ENCODE results near the gene IL1R2. TPM values are rescaled to one million over a fixed set of nuclear protein-coding genes. Genes with fewer than 3 reads are reported as not detected.

The IL1R2 gene
- total and polyA plus RNA-seq, 2 of the 13 experiments (the other 11 are each of a cell fraction or from before 2014, with no cell fraction given): 3.6 to 7.3 TPM

DNA sequence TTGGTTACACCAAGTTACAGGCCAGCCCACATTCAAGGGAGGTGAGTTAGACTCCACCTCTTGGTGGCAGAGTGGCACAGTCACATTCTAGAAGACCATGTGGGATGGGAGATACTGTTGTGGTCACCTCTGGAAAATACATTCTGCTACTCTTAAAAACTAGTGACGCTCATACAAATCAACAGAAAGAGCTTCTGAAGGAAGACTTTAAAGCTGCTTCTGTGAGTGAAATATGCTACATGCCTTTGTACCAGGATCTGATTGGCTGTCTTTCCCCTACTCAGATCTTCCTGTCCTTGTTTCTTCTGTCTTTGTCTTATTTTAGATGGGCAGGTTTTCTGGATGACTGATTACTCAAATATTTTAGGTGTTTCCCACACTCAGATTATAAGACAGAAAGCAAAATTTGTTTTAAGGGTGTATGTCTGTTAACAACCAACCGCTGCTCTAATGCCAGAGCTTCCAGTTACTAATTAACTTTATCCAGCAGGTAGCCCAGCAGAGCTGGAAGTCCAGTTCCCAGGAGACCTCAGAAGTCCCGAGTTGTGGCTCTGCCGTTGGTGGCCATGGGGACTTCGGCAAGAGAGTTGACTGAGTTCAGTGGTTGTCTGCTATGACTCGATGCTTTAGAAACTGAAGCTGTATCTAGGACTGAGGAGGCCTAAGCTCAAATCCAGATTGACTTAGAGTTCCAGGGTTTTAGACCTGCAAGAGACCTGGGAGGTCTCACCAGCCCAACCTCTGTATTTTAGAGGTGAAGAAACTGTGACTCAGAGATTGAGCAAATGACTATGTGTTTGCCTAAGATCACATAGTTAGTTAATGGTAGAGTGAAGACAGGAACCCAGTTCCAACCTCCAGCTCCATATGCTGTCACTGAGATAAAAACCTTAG lies 7.4 kb downstream of the IL1R2 start (continued):
- TF ChIP-seq HINFP (CRISPR knock-in tag; IDR thresholded peaks at IDR 0.05; ENCODE audit: low read depth) (no peak), ZNF616 (CRISPR knock-in tag; IDR thresholded peaks at IDR 0.05; ENCODE audit: low read depth) (no peak), ZNF724P (CRISPR knock-in tag; IDR thresholded peaks at IDR 0.05; ENCODE audit: borderline replicate concordance) (no peak), ZMYM4 (CRISPR knock-in tag; IDR thresholded peaks at IDR 0.05) (no peak; the same call in none of the 2 replicates), ZNF776 (CRISPR knock-in tag; IDR thresholded peaks at IDR 0.05) (no peak), ZNF333 (CRISPR knock-in tag; IDR thresholded peaks at IDR 0.05; ENCODE audit: borderline replicate concordance) (no peak), ZNF160 (CRISPR knock-in tag; IDR thresholded peaks at IDR 0.05) (no peak), DMAP1 (CRISPR knock-in tag; IDR thresholded peaks at IDR 0.05) (peak; percentile 52), ZNF672 (CRISPR knock-in tag; IDR thresholded peaks at IDR 0.05) (no peak), ZNF598 (CRISPR knock-in tag; IDR thresholded peaks at IDR 0.05; ENCODE audit: borderline replicate concordance) (no peak), KMT2B (CRISPR knock-in tag; IDR thresholded peaks at IDR 0.05) (peak; percentile 15; the same call in 1 of the 2 replicates), MLLT10 (CRISPR knock-in tag; IDR thresholded peaks at IDR 0.05) (no peak), NR2F1 (CRISPR knock-in tag; IDR thresholded peaks at IDR 0.05) (no peak), ZHX1 (CRISPR knock-in tag; IDR thresholded peaks at IDR 0.05; ENCODE audit: low read depth) (no peak), ZNF552 (CRISPR knock-in tag; IDR thresholded peaks at IDR 0.05; ENCODE audit: borderline replicate concordance) (no peak)
- TF ChIP-seq, protein P1, sequence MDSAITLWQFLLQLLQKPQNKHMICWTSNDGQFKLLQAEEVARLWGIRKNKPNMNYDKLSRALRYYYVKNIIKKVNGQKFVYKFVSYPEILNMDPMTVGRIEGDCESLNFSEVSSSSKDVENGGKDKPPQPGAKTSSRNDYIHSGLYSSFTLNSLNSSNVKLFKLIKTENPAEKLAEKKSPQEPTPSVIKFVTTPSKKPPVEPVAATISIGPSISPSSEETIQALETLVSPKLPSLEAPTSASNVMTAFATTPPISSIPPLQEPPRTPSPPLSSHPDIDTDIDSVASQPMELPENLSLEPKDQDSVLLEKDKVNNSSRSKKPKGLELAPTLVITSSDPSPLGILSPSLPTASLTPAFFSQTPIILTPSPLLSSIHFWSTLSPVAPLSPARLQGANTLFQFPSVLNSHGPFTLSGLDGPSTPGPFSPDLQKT (CRISPR knock-in tag; IDR thresholded peaks at IDR 0.05; ENCODE audit: borderline replicate concordance): no peak
- TF ChIP-seq, protein P2, sequence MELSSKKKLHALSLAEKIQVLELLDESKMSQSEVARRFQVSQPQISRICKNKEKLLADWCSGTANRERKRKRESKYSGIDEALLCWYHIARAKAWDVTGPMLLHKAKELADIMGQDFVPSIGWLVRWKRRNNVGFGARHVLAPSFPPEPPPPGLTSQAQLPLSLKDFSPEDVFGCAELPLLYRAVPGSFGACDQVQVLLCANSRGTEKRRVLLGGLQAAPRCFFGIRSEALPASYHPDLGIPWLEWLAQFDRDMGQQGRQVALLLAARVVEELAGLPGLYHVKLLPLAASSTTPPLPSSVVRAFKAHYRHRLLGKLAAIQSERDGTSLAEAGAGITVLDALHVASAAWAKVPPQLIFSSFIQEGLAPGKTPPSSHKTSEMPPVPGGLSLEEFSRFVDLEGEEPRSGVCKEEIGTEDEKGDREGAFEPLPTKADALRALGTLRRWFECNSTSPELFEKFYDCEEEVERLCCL (CRISPR knock-in tag; IDR thresholded peaks at IDR 0.05; ENCODE audit: borderline replicate concordance): no peak
- TF ChIP-seq, protein P3, sequence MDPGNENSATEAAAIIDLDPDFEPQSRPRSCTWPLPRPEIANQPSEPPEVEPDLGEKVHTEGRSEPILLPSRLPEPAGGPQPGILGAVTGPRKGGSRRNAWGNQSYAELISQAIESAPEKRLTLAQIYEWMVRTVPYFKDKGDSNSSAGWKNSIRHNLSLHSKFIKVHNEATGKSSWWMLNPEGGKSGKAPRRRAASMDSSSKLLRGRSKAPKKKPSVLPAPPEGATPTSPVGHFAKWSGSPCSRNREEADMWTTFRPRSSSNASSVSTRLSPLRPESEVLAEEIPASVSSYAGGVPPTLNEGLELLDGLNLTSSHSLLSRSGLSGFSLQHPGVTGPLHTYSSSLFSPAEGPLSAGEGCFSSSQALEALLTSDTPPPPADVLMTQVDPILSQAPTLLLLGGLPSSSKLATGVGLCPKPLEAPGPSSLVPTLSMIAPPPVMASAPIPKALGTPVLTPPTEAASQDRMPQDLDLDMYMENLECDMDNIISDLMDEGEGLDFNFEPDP (CRISPR knock-in tag; conservative IDR thresholded peaks at IDR 0.05): no peak
